ENCODE results near the gene HOXA6. TPM values are rescaled to one million over a fixed set of nuclear protein-coding genes. Genes with fewer than 3 reads are reported as not detected.

Gene HOXA6
- total and polyA plus RNA-seq, 2 experiments from 2014 or later = not detected

DNA sequence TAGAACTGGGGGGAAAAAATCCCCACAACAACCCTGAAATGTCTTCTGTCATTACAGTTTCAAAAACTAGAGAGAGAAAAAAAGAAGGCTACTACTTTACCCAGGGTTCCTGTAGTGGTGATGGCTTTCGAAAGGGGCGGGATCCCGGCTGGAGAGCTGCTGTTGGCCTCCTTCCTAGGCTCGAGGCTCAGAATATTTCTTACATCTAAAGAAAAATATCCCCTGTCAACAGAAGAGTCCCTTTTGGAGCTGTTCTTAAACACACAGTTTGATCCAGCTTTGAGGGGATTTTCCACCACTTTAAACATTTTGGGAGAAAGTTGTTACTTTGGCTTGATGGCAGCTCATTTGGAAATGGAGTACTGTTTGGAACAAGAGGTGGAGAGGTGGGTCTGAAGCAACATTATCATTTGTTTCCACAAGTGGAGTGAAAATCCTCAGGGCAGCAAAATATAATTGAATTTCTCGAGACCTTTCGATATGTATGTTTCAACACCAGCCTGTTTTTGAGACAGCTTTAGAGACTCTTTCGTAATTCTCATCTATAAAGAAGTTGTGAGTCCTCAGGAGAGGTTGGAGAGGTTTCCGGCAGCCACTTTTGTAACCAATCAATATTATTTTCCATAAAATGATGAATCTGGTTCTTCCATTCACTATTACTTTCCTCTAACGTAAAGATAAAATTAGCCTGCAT is 47.3 kb upstream of the HOXA6 start (continued):
- no peak for TF ChIP-seq JUNB (IDR thresholded peaks at IDR 0.05; ENCODE audit: unreplicated experiment)
- no peak for TF ChIP-seq ZNF331 (CRISPR knock-in tag; IDR thresholded peaks at IDR 0.05; ENCODE audit: low read depth)
- TF ChIP-seq NANOG (IDR thresholded peaks at IDR 0.05; ENCODE audit: borderline replicate concordance) = no peak
- no peak for TF ChIP-seq EZH2 (IDR thresholded peaks at IDR 0.05; ENCODE audit: low read depth, unreplicated experiment)
- TF ChIP-seq, protein P1, sequence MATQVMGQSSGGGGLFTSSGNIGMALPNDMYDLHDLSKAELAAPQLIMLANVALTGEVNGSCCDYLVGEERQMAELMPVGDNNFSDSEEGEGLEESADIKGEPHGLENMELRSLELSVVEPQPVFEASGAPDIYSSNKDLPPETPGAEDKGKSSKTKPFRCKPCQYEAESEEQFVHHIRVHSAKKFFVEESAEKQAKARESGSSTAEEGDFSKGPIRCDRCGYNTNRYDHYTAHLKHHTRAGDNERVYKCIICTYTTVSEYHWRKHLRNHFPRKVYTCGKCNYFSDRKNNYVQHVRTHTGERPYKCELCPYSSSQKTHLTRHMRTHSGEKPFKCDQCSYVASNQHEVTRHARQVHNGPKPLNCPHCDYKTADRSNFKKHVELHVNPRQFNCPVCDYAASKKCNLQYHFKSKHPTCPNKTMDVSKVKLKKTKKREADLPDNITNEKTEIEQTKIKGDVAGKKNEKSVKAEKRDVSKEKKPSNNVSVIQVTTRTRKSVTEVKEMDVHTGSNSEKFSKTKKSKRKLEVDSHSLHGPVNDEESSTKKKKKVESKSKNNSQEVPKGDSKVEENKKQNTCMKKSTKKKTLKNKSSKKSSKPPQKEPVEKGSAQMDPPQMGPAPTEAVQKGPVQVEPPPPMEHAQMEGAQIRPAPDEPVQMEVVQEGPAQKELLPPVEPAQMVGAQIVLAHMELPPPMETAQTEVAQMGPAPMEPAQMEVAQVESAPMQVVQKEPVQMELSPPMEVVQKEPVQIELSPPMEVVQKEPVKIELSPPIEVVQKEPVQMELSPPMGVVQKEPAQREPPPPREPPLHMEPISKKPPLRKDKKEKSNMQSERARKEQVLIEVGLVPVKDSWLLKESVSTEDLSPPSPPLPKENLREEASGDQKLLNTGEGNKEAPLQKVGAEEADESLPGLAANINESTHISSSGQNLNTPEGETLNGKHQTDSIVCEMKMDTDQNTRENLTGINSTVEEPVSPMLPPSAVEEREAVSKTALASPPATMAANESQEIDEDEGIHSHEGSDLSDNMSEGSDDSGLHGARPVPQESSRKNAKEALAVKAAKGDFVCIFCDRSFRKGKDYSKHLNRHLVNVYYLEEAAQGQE (IDR thresholded peaks at IDR 0.05; ENCODE audit: unreplicated experiment) = no peak
- no peak for TF ChIP-seq POLR2AphosphoS5 (IDR thresholded peaks at IDR 0.05; ENCODE audit: low read depth)
- no peak for TF ChIP-seq ZNF114 (CRISPR knock-in tag; IDR thresholded peaks at IDR 0.05)

DNA sequence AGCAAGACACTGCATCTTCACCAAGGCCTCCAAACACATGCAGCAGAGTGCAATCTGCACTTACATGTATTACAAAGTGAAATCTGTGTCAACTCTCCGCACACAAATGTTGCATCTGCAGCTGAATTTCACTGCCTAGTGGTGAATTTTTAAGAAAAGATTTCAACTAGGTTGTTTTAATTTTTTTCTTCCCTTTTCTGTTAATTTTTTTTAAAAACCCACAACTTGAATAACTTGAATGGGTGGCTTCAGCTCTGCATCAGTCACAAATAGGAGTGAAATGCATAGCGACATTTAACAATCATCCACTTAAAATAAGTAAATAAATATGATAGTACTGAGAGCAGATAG is 46.4 kb upstream of the HOXA6 start:
- Histone ChIP-seq H3K27me3 (ENCODE audit: insufficient read depth) (peaks cover 100% of the 10 kb centered on the region), H3K36me3 (ENCODE audit: insufficient read depth) (no peaks in the 10 kb centered on the region), H3K9me2 (ENCODE audit: insufficient read depth) (no peaks in the 10 kb centered on the region), H3K4me2 (no peak overlapping the region), H3K27ac (ENCODE audit: low read depth) (no peak overlapping the region), H2AFZ (no peak overlapping the region), H3K4me3 (no peak overlapping the region), H3F3A (replicated peaks; ENCODE audit: low read depth) (peaks cover 32% of the 10 kb centered on the region), H3K4me1 (ENCODE audit: insufficient read depth) (peaks cover 26% of the 10 kb centered on the region), H3K79me2 (replicated peaks; ENCODE audit: insufficient read depth) (no peaks in the 10 kb centered on the region), H4K20me1 (replicated peaks; ENCODE audit: insufficient read depth) (peaks cover 33% of the 10 kb centered on the region)
- no peak overlapping the region for H3K27ac Mint-ChIP-seq
- peaks cover 12% of the 10 kb centered on the region for H3K4me1 Mint-ChIP-seq
- no peaks in the 10 kb centered on the region for H3K36me3 Mint-ChIP-seq (ENCODE audit: low read depth)
- no peak for TF ChIP-seq ZNF331 (CRISPR knock-in tag; IDR thresholded peaks at IDR 0.05; ENCODE audit: low read depth)
- peak; percentile 5 for TF ChIP-seq EZH2 (IDR thresholded peaks at IDR 0.05; ENCODE audit: low read depth, unreplicated experiment)
- H3K27me3 Mint-ChIP-seq (ENCODE audit: insufficient read depth, low read depth, poor library complexity) = peaks cover 95% of the 10 kb centered on the region
- H3K9me3 Mint-ChIP-seq = no peaks in the 10 kb centered on the region
- DNase-seq (ENCODE audit: low spot score) = no peak
- ATAC-seq = no peak
- H3K4me3 Mint-ChIP-seq = no peak overlapping the region

DNA sequence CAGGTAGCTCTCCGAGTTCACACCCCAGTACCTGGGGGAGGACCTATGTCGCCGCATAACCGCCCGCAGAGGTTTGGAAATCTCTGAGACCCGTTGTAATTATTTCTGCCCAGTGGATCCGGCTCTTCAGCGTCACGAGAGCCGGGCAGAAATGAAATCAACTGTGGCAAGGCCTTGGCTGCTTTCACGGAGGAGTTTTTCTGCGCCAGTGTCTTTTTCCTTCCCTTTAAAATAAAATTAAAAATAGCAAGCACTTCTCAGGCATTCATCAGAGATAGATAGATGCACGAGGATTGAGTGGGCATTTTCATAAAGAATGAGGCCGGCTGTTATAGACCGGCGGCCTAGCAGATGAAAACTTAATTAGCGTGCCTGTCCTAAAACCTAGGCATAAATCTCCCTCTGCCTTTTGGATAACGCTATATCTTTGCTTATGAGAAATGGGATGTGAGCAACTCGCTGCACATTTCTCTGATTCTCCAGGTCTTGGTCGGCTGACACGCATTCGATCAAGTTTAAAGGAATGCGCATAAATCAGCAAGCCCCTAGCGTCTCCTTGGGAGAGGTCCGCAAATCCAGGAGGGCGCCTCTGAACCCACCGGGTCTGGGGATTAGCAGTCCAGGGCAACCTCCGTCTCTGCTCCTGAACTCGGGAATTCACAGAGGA is 45.9 kb upstream of the HOXA6 start:
- no peaks in the 10 kb centered on the region for H3K79me2 ChIP-seq (replicated peaks; ENCODE audit: insufficient read depth)
- no peaks in the 10 kb centered on the region for H3K9me2 ChIP-seq (ENCODE audit: insufficient read depth)
- H3K4me1 ChIP-seq (ENCODE audit: insufficient read depth) = peaks cover 31% of the 10 kb centered on the region
- H3K4me3 Mint-ChIP-seq = no peak overlapping the region
- peaks cover 37% of the 10 kb centered on the region for H3F3A ChIP-seq (replicated peaks; ENCODE audit: low read depth)
- H3K36me3 ChIP-seq (ENCODE audit: insufficient read depth) = no peaks in the 10 kb centered on the region
- H3K9me3 Mint-ChIP-seq = no peaks in the 10 kb centered on the region; the same call in 2 of the 3 replicates
- no peak overlapping the region; the same call in 1 of the 2 replicates for H3K4me2 ChIP-seq
- H3K27me3 Mint-ChIP-seq (ENCODE audit: insufficient read depth, low read depth, poor library complexity) = peaks cover 95% of the 10 kb centered on the region
- DNase-seq (ENCODE audit: low spot score) (peak; percentile 65), ATAC-seq (no peak)
- H3K27ac Mint-ChIP-seq = no peak overlapping the region
- H3K27ac ChIP-seq (ENCODE audit: low read depth) = no peak overlapping the region
- TF ChIP-seq EZH2 (IDR thresholded peaks at IDR 0.05; ENCODE audit: low read depth, unreplicated experiment) (peak; percentile 88), CREB1 (CRISPR knock-in tag; IDR thresholded peaks at IDR 0.05; ENCODE audit: low read depth) (no peak), EZH2phosphoT487 (IDR thresholded peaks at IDR 0.05; ENCODE audit: unreplicated experiment) (peak; percentile 94), JUNB (IDR thresholded peaks at IDR 0.05; ENCODE audit: unreplicated experiment) (no peak)
- H2AFZ ChIP-seq = no peak overlapping the region
- peaks cover 15% of the 10 kb centered on the region for H3K4me1 Mint-ChIP-seq
- H4K20me1 ChIP-seq (replicated peaks; ENCODE audit: insufficient read depth) = peaks cover 33% of the 10 kb centered on the region
- H3K27me3 ChIP-seq (ENCODE audit: insufficient read depth) = peaks cover 100% of the 10 kb centered on the region
- no peak overlapping the region for H3K4me3 ChIP-seq
- no peaks in the 10 kb centered on the region for H3K36me3 Mint-ChIP-seq (ENCODE audit: low read depth)

All from GM23338 (cell line).